Activated effector memory CD4-positive, alpha-beta T cell treated with Interleukin-2 at 50 U/mL for 16 hours (primary cell): ENCODE results near the gene GRPEL1.

Experiments
- DNase-seq: peaks from one replicate; pipeline ENCODE4 v3.0.0-alpha.2; 2020

Gene GRPEL1

DNA sequence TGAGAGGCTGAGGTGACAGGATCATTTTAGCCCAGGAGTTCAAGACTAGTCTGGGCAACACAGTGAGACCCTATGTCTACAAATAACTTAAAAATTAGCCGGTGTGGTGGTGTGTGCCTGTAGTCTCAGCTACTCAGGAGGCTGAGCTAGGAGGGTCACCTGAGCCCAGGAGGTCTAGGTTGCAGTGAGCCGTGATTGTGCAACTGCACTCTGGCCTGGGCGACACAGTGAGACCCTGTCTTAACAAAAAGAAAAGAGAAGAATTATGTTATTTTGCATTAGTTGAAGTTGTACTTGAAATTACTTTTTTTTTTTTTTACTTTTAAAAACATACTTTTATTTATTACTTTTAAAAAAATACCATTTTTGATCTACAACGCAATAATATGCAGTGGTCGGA lies 46.5 kb downstream of the GRPEL1 start:
- DNase-seq: no peak

- no peak for DNase-seq
Observed at GRCh38 chr4:7020856-7021255, 47.0 kb downstream of the GRPEL1 start.

DNA sequence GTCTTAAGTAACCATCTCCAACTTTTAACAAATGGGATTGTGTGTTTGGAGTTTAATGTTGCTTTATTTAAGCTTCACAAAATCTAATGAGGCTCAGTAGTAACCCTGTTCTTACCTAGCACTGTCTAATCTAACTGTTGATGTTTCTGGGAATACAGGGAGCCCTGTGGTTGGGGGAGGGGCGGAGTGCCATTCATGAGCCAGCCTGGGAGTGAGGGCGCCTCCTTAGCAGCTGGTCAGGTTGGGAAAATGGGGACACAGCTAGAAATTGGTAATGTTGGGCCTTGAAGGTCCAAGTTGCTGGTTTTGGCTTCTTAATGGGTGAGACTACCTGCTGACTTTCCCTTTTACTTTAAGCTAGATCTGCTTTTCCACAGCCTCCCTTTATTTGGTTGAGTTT lies 47.6 kb downstream of the GRPEL1 start:
- DNase-seq: no peak

DNA sequence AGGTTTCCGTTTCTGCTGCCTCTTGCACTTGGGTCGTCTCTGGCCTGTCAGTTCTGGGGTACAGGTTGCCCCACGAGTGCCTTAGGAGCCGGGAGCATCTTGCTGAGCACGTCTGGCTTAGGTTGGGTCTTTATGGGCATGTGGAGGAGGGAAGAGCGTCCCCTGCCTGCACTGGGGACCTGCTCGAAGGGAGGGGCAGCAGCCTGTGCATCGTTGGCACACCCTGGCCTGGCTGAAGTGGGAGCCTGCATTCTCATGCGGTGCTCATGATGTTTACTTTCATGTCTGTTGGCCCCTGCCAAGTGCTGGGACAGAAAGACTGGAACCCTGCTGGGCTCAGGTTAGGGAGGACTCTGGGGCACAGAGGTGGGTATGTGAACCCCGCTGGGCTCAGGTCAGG lies 48.5 kb downstream of the GRPEL1 start:
- DNase-seq: no peak

DNA sequence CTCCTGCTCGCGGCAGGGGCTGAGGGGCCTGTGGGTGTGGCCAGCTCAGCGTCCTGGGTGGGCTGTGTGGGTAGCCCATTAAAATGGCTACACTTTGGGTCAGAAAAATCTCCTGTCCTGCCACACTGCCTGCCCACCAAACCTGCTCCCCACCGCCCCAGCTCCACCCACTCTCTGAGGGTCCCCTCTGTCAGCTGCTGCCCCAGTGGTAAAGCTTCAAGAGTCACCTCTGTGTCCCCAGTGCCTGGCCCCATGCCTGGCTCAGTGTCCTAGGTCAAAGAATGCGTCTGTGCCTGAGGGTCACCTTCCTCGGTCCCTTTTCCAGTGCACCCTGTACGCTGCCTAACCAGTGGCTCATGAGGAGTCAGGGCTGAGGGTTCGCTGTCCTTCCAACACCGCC lies 49.6 kb downstream of the GRPEL1 start:
- no peak for DNase-seq

GRCh38 chr4:7017446-7018048 lies 50.3 kb downstream of the GRPEL1 start:
- DNase-seq: no peak

GRCh38 chr4:7016512-7016911 lies 51.4 kb downstream of the GRPEL1 start:
- no peak for DNase-seq

DNA sequence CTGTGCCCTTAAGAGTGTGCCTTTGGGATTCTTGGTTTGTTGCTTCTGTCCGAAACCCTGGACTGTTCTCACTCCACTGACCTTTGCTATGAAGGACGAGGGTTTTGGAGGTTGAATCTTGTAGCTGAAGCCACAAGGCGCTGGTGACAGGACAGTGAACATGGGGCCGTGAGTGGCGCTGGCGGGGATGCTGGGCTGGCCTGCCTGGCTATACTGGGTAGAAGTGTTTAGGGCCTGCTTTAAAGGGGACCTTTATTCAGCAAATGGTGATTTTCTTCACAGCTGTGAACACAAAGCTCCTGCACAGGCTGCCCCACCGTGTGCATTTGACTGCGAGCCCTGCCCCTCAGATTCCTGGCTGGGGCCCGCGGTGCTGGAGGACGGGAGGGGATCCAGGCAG lies 51.8 kb downstream of the GRPEL1 start:
- DNase-seq: no peak

DNA sequence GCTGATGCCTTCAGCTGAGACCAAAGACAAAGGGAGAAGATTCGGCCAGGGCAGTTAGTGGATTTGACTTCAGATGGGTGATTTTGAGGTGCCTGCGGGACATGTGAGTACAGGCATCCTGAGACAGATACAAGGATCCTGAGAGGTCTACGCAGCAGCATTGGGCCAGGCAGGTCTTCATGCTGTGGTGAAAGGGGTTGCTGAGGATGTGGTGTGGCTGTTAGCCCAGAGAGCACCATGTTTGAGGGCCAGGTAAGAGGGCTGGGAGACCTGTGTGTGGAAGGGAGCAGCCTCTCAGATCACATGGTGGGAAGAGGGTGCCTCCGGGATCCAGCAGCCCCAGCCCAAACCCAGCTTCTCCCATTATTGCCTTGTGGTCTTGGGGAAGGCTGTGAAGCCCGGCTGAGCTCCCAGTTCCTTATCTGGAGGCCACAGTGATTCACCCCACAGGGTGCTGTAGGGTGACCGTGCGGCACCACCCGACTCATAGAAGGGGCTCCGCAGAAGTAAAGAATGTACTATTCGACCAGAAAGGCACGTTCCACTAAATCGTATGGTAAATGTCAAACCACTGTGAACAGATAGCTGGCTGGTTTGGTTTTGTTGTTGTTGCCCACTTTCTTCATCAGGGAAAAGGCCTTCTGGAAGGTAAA lies 52.4 kb downstream of the GRPEL1 start:
- no peak for DNase-seq

GRCh38 chr4:7014815-7015214 lies 53.0 kb downstream of the GRPEL1 start:
- no peak for DNase-seq

GRCh38 chr4:7013175-7013574 lies 54.7 kb downstream of the GRPEL1 start:
- DNase-seq: no peak

GRCh38 chr4:7009564-7009963 lies 58.3 kb downstream of the GRPEL1 start:
- DNase-seq: no peak
